Liver (tissue), 9 donors: ENCODE results near the gene RAD51B. TPM values are rescaled to one million over a fixed set of nuclear protein-coding genes. Genes with fewer than 3 reads are reported as not detected.

Experiments used
- DNase-seq: peaks from one replicate; pipeline ENCODE4 v3.0.0-alpha.2; 2017; ENCODE audit warnings: low spot score
- H3K27ac ChIP-seq, 2 donors: one replicate each; pipeline ENCODE4 v1.7.0; 2013; ENCODE audit warnings: inconsistent platforms in 2 of 2, low read length in 2 of 2, control low read depth in 1 of 2, low read depth in 1 of 2, mild to moderate bottlenecking in 1 of 2
- H3K27me3 ChIP-seq, 4 donors: one replicate each; pipeline versions ENCODE4 v1.6.1 to v1.7.0; 2013; ENCODE audit warnings: low read length in 3 of 4, inconsistent platforms in 1 of 4, mild to moderate bottlenecking in 1 of 4, moderate library complexity in 1 of 4; ENCODE audit not compliant: control insufficient read depth in 4 of 4, insufficient read depth in 4 of 4
- H3K36me3 ChIP-seq, 4 donors: one replicate each; pipeline versions ENCODE4 v1.6.1 to v1.7.0; 2013; ENCODE audit warnings: low read length in 3 of 4, mild to moderate bottlenecking in 3 of 4, low read depth in 1 of 4, moderate library complexity in 1 of 4; ENCODE audit not compliant: control insufficient read depth in 4 of 4, insufficient read depth in 3 of 4
- H3K4me1 ChIP-seq, 4 donors: one replicate each; pipeline versions ENCODE4 v1.6.1 to v1.7.0; 2013; ENCODE audit warnings: low read length in 3 of 4, mild to moderate bottlenecking in 3 of 4, moderate library complexity in 1 of 4; ENCODE audit not compliant: control insufficient read depth in 4 of 4, insufficient read depth in 4 of 4
- H3K4me3 ChIP-seq, 3 donors: one replicate each; pipeline versions ENCODE4 v1.6.1 to v1.7.0; 2013; ENCODE audit warnings: low read length in 3 of 3, control low read depth in 1 of 3, low read depth in 1 of 3, mild to moderate bottlenecking in 1 of 3
- H3K9ac ChIP-seq, 2 donors: one replicate each; pipeline ENCODE4 v1.7.0; 2013; ENCODE audit warnings: low read length in 2 of 2, mild to moderate bottlenecking in 2 of 2, moderate library complexity in 2 of 2, control low read depth in 1 of 2, low read depth in 1 of 2
- H3K9me3 ChIP-seq, 4 donors: one replicate each; pipeline versions ENCODE4 v1.6.1 to v1.7.0; 2013; ENCODE audit warnings: low read length in 3 of 4; ENCODE audit not compliant: control insufficient read depth in 4 of 4
- ATF3 ChIP-seq: IDR thresholded peaks from 2 replicates; pipeline ENCODE4 v1.6.1; 2016; ENCODE audit warnings: antibody characterized with exemption
- CTCF ChIP-seq: fragments of 150-350 bp; IDR thresholded peaks from 2 replicates; pipeline ENCODE4 v1.5.1; 2017; ENCODE audit warnings: improper control_type of control experiment, low read depth, low read length; ENCODE audit not compliant: missing input control
- EGR1 ChIP-seq, 2 donors: IDR thresholded peaks; 2 replicates each; pipeline ENCODE4 v1.6.1; 2016 to 2018; ENCODE audit warnings: antibody characterized with exemption in 2 of 2, low read depth in 2 of 2
- FOXA1 ChIP-seq: IDR thresholded peaks from 2 replicates; pipeline ENCODE4 v1.6.1; 2016; ENCODE audit warnings: antibody characterized with exemption
- FOXA2 ChIP-seq: IDR thresholded peaks from 2 replicates; pipeline ENCODE4 v1.6.1; 2016; ENCODE audit warnings: antibody characterized with exemption
- GABPA ChIP-seq, 2 donors: IDR thresholded peaks in 1 of 2; conservative IDR thresholded peaks in 1 of 2; 2 replicates each; pipeline ENCODE4 v1.6.1; 2016; ENCODE audit warnings: antibody characterized with exemption in 2 of 2, mild to moderate bottlenecking in 1 of 2, moderate library complexity in 1 of 2
- HNF4A ChIP-seq, 2 donors: conservative IDR thresholded peaks; 2 replicates each; pipeline ENCODE4 v1.6.1; 2016; ENCODE audit warnings: antibody characterized with exemption in 2 of 2, mild to moderate bottlenecking in 2 of 2
- JUND ChIP-seq, 2 donors: IDR thresholded peaks; 2 replicates each; pipeline ENCODE4 v1.6.1; 2016; ENCODE audit warnings: antibody characterized with exemption in 2 of 2
- MAX ChIP-seq: IDR thresholded peaks from 2 replicates; pipeline ENCODE4 v1.6.1; 2016; ENCODE audit warnings: antibody characterized with exemption
- NR2F2 ChIP-seq: IDR thresholded peaks from 2 replicates; pipeline ENCODE4 v1.6.1; 2016; ENCODE audit warnings: antibody characterized with exemption
- RAD21 ChIP-seq, 2 donors: IDR thresholded peaks; 2 replicates each; pipeline ENCODE4 v1.6.1; 2016; ENCODE audit warnings: antibody characterized with exemption in 2 of 2, mild to moderate bottlenecking in 2 of 2
- REST ChIP-seq: IDR thresholded peaks from 2 replicates; pipeline ENCODE4 v1.6.1; 2016; ENCODE audit warnings: antibody characterized with exemption, mild to moderate bottlenecking
- RXRA ChIP-seq, 2 donors: IDR thresholded peaks; 2 replicates each; pipeline ENCODE4 v1.6.1; 2017 to 2018; ENCODE audit warnings: antibody characterized with exemption in 2 of 2, mild to moderate bottlenecking in 1 of 2
- SP1 ChIP-seq: IDR thresholded peaks from 2 replicates; pipeline ENCODE4 v1.6.1; 2018; ENCODE audit warnings: antibody characterized with exemption, mild to moderate bottlenecking
- TAF1 ChIP-seq: conservative IDR thresholded peaks from 2 replicates; pipeline ENCODE4 v1.6.1; 2016; ENCODE audit warnings: antibody characterized with exemption, mild to moderate bottlenecking
- YY1 ChIP-seq: IDR thresholded peaks from 2 replicates; pipeline ENCODE4 v1.6.1; 2016; ENCODE audit warnings: antibody characterized with exemption, mild to moderate bottlenecking
- ZBTB33 ChIP-seq: IDR thresholded peaks from 2 replicates; pipeline ENCODE4 v1.6.1; 2016; ENCODE audit warnings: antibody characterized with exemption
- WGBS: extraction: QIAGEN DNeasy Blood & Tissue Kit; methylation state at CpG from one replicate; pipeline ENCODE4 v1.1.7; 2013; 5-methylcytosine and 5-hydroxymethylcytosine counted together
- polyA plus RNA-seq, 2 donors: library from polyadenylated mRNA; stranded (reverse) in 1 of 2; unstranded in 1 of 2; fragments of 200-250 nt in 1 of 2; fragments of >200 nt in 1 of 2; fragmentation: Nextera tagmentation in 1 of 2; extraction: Ambion mirVana in 1 of 2; gene quantifications; one replicate each; pipeline versions ENCODE4 v1.2.1 to v1.2.3, GENCODE V29; 2013 to 2015
- total RNA-seq, 2 donors: library from RNA; depleted of rRNA; stranded (reverse); fragments of >200 nt; gene quantifications; one replicate each; pipeline ENCODE4 v1.2.3, GENCODE V29; 2014
- donor health status: healthy.
- donor health status: healthy.
- donor health status: healthy.
- donor health status: healthy.
- donor health status: healthy.

Gene RAD51B
- total and polyA plus RNA-seq, 4 donors: 0.81 to 12.9 (median 2.4) TPM

- Histone ChIP-seq H3K9ac (no peak overlapping the region), H3K9me3 (no peaks in the 10 kb centered on the region), H3K27ac (no peak overlapping the region), H3K4me1 (no peaks in the 10 kb centered on the region), H3K36me3 (no peaks in the 10 kb centered on the region), H3K27me3 (no peaks in the 10 kb centered on the region), H3K4me3 (no peak overlapping the region)
- no peak for DNase-seq
- no peak for TF ChIP-seq SP1
- no peak for TF ChIP-seq NR2F2
- no peak for TF ChIP-seq JUND (IDR thresholded peaks at IDR 0.05)
- TF ChIP-seq MAX: no peak
- no peak for TF ChIP-seq REST
- TF ChIP-seq HNF4A (conservative IDR thresholded peaks at IDR 0.05): no peak
- TF ChIP-seq RXRA (IDR thresholded peaks at IDR 0.05): no peak
- TF ChIP-seq GABPA (IDR thresholded peaks at IDR 0.05 in 1 of 2, conservative IDR thresholded peaks at IDR 0.05 in 1 of 2): no peak
- no peak for TF ChIP-seq ZBTB33
- no peak for TF ChIP-seq EGR1 (IDR thresholded peaks at IDR 0.05; ENCODE audit: low read depth in 2 of 2)
- no peak for TF ChIP-seq ATF3
- no peak for TF ChIP-seq FOXA1
- no peak for TF ChIP-seq FOXA2
- TF ChIP-seq CTCF: no peak
- no peak for TF ChIP-seq RAD21 (IDR thresholded peaks at IDR 0.05)
- whole genome bisulfite sequencing: 99% methylated on average over 1 of the region's 1 CpG
These were observed 516.6 kb downstream of the RAD51B start for GRCh38 chr14:68336165-68336564.

GRCh38 chr14:68337279-68337678, 517.7 kb downstream of the RAD51B start:
- no peak overlapping the region for H3K9ac ChIP-seq
- H3K4me1 ChIP-seq: no peaks in the 10 kb centered on the region
- H3K36me3 ChIP-seq: no peaks in the 10 kb centered on the region
- H3K27ac ChIP-seq: no peak overlapping the region
- H3K4me3 ChIP-seq: no peak overlapping the region
- H3K27me3 ChIP-seq: no peaks in the 10 kb centered on the region
- H3K9me3 ChIP-seq: no peaks in the 10 kb centered on the region
- no peak for DNase-seq
- TF ChIP-seq HNF4A (conservative IDR thresholded peaks at IDR 0.05) (no peak), RAD21 (IDR thresholded peaks at IDR 0.05) (no peak), FOXA1 (no peak), JUND (IDR thresholded peaks at IDR 0.05) (no peak), ZBTB33 (no peak), YY1 (no peak), FOXA2 (no peak), CTCF (no peak), GABPA (IDR thresholded peaks at IDR 0.05 in 1 of 2, conservative IDR thresholded peaks at IDR 0.05 in 1 of 2) (no peak), TAF1 (no peak), SP1 (no peak)
